DMS79 treated with DMSO at 0.1 percent for 48 hours (cell line): ENCODE data around the gene NEO1.

Experiments
- DNase-seq: peaks from one replicate; lab custom pipeline; 2025; lab: John Stamatoyannopoulos, UW

The NEO1 gene

GRCh38 chr15:73028831-73029451, 23.3 kb upstream of the NEO1 start:
- no peak for DNase-seq

DNA sequence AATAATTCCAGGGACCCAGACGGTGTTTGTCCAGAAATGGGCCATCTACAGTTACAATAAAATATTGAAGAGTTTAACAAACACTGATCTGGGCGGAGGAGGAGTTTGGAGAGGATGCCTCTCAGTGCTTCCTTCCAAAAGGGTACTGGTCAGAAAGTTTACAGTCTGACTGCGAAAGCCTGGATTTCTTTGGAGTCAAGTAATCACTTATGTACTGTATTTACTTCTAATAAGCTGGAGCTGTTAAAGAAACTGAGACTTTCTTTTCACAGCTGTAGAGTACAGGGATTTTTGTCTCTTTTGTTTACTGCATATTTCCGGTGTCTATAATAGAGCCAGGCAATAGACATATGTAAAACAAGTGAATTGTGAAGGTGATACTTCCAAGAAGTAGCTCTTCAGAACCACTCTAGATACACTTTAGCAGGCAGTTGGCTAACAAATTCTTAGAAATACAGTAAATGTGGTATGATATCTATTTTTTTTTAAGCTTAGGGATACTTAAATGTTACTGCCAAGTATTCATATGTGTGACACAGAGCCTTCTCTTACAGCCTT, 22.1 kb upstream of the NEO1 start:
- DNase-seq = no peak

DNA sequence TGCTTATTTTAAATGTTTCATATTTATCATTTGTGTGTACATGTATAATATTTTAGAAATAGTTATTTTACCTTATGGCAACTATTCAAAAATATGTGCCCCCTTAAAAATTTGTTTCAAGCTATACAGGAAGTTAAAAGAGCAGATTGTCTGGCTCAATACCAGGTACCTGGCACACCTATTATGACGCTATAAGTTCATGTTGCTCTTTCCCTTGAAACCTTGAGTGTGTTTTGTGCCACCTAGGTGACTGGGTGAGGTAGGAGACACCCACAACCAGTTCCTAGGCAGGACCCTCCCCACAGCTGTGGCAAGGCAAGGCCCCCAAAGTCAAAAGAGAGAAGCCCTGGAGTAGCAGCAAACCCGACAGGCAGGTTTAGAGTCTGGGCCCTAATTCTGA, 20.6 kb upstream of the NEO1 start:
- DNase-seq = no peak

DNA sequence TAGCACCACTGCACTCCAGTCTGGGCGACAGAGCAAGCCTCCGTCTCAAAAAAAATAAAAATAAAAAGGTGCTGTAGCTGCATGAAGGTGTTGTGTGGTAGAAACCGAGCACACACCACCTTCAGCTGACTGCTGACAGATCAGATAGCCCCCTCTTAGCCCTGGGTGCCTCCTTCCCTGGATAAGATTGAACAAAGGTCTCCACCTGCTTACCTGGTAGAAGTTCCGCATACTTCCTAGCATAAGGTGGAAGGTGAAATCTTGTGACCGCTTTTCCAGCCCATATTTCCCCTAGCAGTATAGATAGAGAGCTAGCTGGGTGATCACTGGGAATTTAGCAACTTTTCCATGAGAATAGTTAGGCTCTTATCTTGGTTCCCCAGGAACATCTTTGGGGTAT, 18.7 kb upstream of the NEO1 start:
- DNase-seq = no peak

DNA sequence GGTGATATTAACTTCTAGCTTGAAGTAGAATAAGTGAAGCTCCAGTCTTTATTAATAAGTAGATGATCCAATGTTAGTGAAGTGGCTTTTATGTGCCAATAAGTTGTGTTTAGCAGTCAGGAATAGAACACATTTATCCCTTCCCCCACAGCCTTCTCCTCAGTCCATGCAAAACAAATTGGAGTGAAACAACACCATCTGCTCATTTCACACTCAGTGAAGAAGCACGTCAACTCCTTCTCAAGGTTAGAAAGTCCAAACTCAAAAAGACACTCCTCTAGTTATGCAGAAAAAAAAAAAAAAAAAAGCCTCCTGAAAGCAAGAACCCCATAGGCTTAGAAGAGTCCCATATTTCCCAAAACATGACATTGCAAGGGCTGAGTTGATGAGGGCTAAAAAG, 18.0 kb upstream of the NEO1 start:
- DNase-seq = no peak

DNA sequence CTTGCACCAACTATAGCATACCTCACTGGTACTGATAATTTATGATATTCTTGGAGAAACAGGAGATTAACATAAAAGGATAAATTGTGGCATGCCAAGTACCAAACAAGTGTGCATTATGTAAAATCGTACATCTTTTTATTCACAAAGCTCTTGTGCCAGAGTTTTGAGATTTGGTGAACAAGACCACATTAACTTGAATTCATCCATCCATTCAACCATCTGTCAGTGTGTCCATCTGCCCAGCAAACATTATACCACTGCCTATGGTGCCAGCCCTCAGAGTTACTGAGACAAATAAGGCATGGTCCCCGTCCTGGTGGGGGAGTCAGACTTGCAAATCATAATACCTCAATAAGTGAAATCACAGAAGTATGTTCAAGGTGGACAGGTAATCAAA, 17.0 kb upstream of the NEO1 start:
- no peak for DNase-seq

- no peak for DNase-seq
These were observed 14.0 kb upstream of the NEO1 start for GRCh38 chr15:73038220-73038619.

GRCh38 chr15:73046073-73046472, 6.2 kb upstream of the NEO1 start:
- no peak for DNase-seq

GRCh38 chr15:73047882-73048281, 4.4 kb upstream of the NEO1 start:
- DNase-seq = no peak

GRCh38 chr15:73048624-73049295, 3.5 kb upstream of the NEO1 start:
- no peak for DNase-seq

DNA sequence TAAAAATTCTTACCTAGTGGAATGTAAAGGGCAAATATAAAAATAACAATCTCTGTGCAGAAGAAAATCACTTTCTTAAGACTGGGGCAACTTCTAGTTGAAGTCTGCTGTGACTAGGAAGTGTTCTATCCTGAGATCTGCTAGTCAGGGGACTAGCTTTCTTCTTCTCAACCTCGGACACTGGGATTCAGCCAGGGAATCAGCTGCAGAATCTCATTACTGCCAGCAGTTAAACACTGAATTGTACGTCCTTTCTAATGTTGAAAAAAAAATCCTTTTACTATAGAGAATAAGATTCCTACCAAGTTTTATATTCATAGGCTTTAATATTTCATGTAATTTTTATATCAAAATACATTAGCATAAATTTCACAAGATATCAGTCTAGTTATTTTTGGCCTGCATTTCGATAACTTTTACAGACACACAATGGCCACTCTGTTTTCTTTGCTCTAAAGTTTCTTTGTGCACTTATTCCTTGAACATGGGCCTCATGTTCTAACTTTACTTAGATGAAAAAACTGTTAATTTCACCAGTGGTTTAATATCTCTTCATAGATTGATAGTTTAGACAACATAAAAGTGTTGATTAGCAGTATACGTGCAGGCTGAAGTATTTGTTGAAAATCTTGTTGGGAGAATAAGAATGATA, 2.6 kb upstream of the NEO1 start:
- no peak for DNase-seq

DNA sequence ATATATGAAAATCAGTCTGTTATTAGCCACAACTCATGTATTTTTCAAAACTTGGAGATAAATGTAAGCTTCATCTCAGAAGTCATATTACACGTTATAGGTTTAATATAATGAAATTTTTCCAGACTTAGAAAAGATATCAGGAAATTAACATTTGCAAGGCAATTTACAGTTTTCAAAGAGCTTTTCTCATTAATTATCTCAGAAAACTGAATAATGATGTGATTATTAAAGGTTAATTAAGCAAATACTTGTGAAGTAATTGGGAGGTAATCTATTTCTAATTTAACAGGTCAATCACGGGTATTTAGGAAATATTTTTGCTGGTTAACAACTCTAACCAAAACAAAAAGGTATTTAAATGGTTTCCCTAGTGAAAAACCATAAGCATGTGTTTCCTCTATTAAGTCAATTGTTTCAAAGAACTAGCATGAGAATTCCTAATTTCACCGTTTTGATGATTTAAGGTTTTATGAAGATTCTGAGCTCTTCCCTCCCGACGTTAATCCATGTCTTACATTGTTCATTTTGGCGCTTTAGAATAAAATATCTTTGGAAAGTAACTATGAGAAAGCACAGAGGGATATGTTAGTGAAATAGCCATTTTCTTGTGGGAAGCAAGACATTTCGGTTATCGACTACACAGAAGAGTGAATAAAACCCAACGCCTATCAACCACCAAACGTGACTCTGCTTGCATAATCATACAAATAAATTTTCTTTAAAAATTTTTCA, 1.5 kb upstream of the NEO1 start:
- no peak for DNase-seq

- no peak for DNase-seq
These were observed 864 bp upstream of the NEO1 start for GRCh38 chr15:73051391-73051806.

DNA sequence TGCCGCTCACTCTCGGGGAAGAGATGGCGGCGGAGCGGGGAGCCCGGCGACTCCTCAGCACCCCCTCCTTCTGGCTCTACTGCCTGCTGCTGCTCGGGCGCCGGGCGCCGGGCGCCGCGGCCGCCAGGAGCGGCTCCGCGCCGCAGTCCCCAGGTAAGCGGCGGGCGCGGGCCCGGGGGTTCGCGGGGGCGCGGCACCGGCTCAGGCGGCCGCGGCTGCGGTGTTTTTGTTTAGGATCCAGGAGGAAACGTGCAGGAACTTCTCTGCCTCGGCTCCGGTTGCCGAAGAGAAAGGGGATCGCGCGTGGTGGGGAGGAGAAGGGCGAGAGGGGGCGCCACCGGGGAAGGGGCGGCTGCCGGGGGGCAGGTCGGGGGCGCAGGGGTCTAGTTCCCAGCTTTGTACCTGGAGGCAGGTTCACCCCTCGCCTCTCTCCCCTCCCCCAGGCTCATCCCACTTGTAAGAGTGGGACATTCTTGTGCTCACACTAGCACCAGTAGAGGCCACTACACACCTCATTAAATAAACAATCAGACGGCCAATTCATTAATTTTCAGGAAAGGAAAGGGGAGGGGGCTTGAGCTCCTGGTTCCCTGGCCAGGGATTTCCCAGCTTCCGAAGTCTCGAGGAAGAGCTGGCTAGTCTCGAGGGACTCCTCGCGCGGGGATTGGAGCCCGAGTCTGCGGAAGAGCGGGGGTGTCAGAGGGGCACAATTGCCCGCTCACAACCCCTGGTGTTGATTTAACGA, 562 bp downstream of the NEO1 start:
- DNase-seq = peak; percentile 7

- no peak for DNase-seq
These were observed 1.1 kb downstream of the NEO1 start for GRCh38 chr15:73053398-73053723.

- DNase-seq = no peak
These were observed 2.2 kb downstream of the NEO1 start for GRCh38 chr15:73054417-73054953.

DNA sequence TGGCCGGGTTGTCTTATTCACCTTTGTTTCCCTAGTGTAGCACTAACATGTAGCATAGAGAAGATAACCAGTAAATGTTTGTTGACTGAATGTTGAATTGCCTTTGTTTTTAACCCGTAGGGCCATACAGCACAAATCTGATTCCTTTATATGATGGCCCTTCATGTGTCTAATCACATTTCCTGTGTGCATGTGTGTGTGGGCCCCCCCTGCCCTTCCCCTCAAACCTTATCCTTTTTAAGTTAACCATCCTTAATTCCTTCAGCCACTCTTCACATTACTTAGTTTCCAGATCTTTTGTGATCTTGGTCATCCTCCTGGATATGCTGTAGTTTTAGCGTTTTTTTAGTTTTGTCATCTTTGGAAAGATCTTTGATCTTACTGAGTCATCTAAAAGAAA, 4.2 kb downstream of the NEO1 start:
- DNase-seq = no peak

DNA sequence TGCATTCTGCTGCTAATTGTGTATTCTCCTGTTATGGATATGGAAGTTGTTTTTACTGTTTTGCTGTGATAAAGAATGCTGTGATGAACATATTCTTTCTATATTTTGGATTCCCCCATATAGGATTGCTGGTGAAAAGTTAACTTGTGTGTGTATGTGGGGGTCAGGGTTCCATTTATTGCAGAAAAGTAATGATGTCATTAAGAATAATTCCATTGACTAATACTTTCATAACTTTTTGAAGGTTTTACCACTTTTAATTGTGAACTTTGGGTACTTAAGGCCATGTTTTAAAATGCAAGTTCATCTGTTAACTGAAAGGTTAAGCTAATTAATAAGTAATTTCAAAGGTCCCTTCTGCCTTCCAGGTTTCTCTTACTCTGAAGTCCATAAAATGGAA, 6.2 kb downstream of the NEO1 start:
- DNase-seq = no peak

GRCh38 chr15:73065114-73065513, 12.9 kb downstream of the NEO1 start:
- no peak for DNase-seq

GRCh38 chr15:73069109-73069508, 16.8 kb downstream of the NEO1 start:
- no peak for DNase-seq

DNA sequence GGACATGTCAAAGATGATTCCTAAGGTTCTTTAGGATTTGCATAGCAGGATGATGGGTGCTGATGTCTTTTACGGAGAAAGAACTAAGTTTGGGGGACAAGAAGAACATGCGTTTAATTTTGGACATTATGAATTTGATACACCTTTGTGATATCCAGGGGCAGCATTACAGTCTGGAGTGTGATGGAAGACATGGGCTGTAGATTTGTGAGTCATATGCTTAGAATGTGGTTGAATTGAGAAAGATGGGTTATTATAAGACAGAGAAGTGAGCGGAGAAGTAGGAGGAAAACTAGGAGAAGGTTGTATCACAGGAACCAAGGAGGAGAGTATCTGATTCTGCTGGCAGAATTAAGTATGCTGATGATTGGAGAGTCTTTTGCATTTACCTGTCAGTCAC, 20.6 kb downstream of the NEO1 start:
- no peak for DNase-seq

GRCh38 chr15:73074241-73074640, 22.0 kb downstream of the NEO1 start:
- no peak for DNase-seq
